ENCODE measurements around the gene GJA1. TPM values are rescaled to one million over a fixed set of nuclear protein-coding genes. Genes with fewer than 3 reads are reported as not detected.
"Not testable (repeated sequence)": the region's sequence is repeated elsewhere in the genome, so short reads cannot be mapped to it uniquely, and the experiment has no call there.

GJA1 gene
- total RNA-seq (2022) (not detected in 2 replicates), Bru-seq, nascent RNA (percentile 7 among the genes with signal in this experiment), BruChase-seq, experiment 1, labeled RNA remaining after a 6-hour chase (percentile 10 among the genes with signal in this experiment), BruChase-seq, experiment 2, labeled RNA remaining after a 2-hour chase (percentile 10 among the genes with signal in this experiment)
- long read RNA-seq, result 0 reads

- ChIA-PET CTCF (interaction anchor here (1.2 to 1.7 kb wide), 2 partner anchors 414 to 599 kb away, joined by 5 read pairs; no protein-coding TSS in a partner anchor), POLR2A (interaction anchor here (1.4 kb wide), 1 partner anchor 8 kb away, joined by 3 read pairs; no protein-coding TSS in a partner anchor)
- TF ChIP-seq CTCF (IDR thresholded peaks at IDR 0.05; ENCODE audit: unreplicated experiment), result no peak
- no peak within 1 kb of the TSS for H3K27ac Mint-ChIP-seq (ENCODE audit: low read depth, unreplicated experiment)
- H3K4me3 Mint-ChIP-seq (ENCODE audit: unreplicated experiment), result peak within 1 kb of the TSS; percentile 65
- H3K27me3 Mint-ChIP-seq (ENCODE audit: insufficient read depth, unreplicated experiment), result no peaks in the 10 kb centered on the region
- peaks cover 13% of the 10 kb centered on the region for H3K4me1 Mint-ChIP-seq (ENCODE audit: insufficient read depth, unreplicated experiment)
- no peaks in the 10 kb centered on the region for H3K36me3 Mint-ChIP-seq (ENCODE audit: insufficient read depth, unreplicated experiment)
- no TSS peak for BruUV-seq (replicated peaks)
- no peaks in the 10 kb centered on the region for H3K9me3 Mint-ChIP-seq (ENCODE audit: unreplicated experiment)
- intact Hi-C loops (cut with micrococcal nuclease), result no loop called here
- no peak for DNase-seq (ENCODE audit: unreplicated experiment)
Measured at GRCh38 chr6:121435444-121436069, at the start of gene GJA1. GJA1 (plus strand) TSS chr6:121435646; CDS start chr6:121446848, 11,202 bp downstream.

- intact Hi-C loops (cut with micrococcal nuclease); H3K27ac Mint-ChIP-seq (ENCODE audit: low read depth, unreplicated experiment); H3K4me1 Mint-ChIP-seq (ENCODE audit: insufficient read depth, unreplicated experiment); BruUV-seq (replicated peaks); DNase-seq (ENCODE audit: unreplicated experiment); H3K36me3 Mint-ChIP-seq (ENCODE audit: insufficient read depth, unreplicated experiment); H3K4me3 Mint-ChIP-seq (ENCODE audit: unreplicated experiment); H3K27me3 Mint-ChIP-seq (ENCODE audit: insufficient read depth, unreplicated experiment); H3K9me3 Mint-ChIP-seq (ENCODE audit: unreplicated experiment): not testable (repeated sequence)
- POLR2A ChIA-PET, result interaction anchor here (0.6 kb wide), 1 partner anchor 774 kb away, joined by 3 read pairs; no protein-coding TSS in a partner anchor
- CTCF ChIA-PET, result interaction anchor here (0.6 to 0.8 kb wide), 3 partner anchors 16 to 942 kb away, joined by 3 to 4 read pairs (median 3); no protein-coding TSS in a partner anchor
Measured at GRCh38 chr6:121386551-121386950, 48.9 kb upstream of the GJA1 start.

GRCh38 chr6:121389419-121389818 lies 46.0 kb upstream of the GJA1 start:
- H3K36me3 Mint-ChIP-seq (ENCODE audit: insufficient read depth, unreplicated experiment), result peaks cover 6% of the 10 kb centered on the region
- H3K9me3 Mint-ChIP-seq (ENCODE audit: unreplicated experiment), result peaks cover 8% of the 10 kb centered on the region
- no peaks in the 10 kb centered on the region for H3K4me1 Mint-ChIP-seq (ENCODE audit: insufficient read depth, unreplicated experiment)
- POLR2A ChIA-PET, result no interaction called here
- no peak for DNase-seq (ENCODE audit: unreplicated experiment)
- no TSS peak for BruUV-seq (replicated peaks)
- no peak for TF ChIP-seq CTCF (IDR thresholded peaks at IDR 0.05; ENCODE audit: unreplicated experiment)
- intact Hi-C loops (cut with micrococcal nuclease), result no loop called here
- H3K27ac Mint-ChIP-seq (ENCODE audit: low read depth, unreplicated experiment), result no peak overlapping the region
- H3K27me3 Mint-ChIP-seq (ENCODE audit: insufficient read depth, unreplicated experiment), result no peaks in the 10 kb centered on the region
- no peak overlapping the region for H3K4me3 Mint-ChIP-seq (ENCODE audit: unreplicated experiment)
- CTCF ChIA-PET, result interaction anchor here (0.6 kb wide), 1 partner anchor 47 kb away, joined by 3 read pairs; no protein-coding TSS in a partner anchor

GRCh38 chr6:121393731-121394505 lies 41.5 kb upstream of the GJA1 start:
- peaks cover 8% of the 10 kb centered on the region for H3K9me3 Mint-ChIP-seq (ENCODE audit: unreplicated experiment)
- DNase-seq (ENCODE audit: unreplicated experiment), result no peak
- no peaks in the 10 kb centered on the region for H3K27me3 Mint-ChIP-seq (ENCODE audit: insufficient read depth, unreplicated experiment)
- POLR2A ChIA-PET, result no interaction called here
- no peaks in the 10 kb centered on the region for H3K4me1 Mint-ChIP-seq (ENCODE audit: insufficient read depth, unreplicated experiment)
- no peak for TF ChIP-seq CTCF (IDR thresholded peaks at IDR 0.05; ENCODE audit: unreplicated experiment)
- intact Hi-C loops (cut with micrococcal nuclease), result no loop called here
- H3K27ac Mint-ChIP-seq (ENCODE audit: low read depth, unreplicated experiment), result no peak overlapping the region
- peaks cover 6% of the 10 kb centered on the region for H3K36me3 Mint-ChIP-seq (ENCODE audit: insufficient read depth, unreplicated experiment)
- no peak overlapping the region for H3K4me3 Mint-ChIP-seq (ENCODE audit: unreplicated experiment)
- BruUV-seq (replicated peaks), result no TSS peak
- CTCF ChIA-PET, result interaction anchor here (2.0 kb wide), 1 partner anchor 7 kb away, joined by 9 read pairs; no protein-coding TSS in a partner anchor

All from MCF 10A (cell line).